ENCODE data around the gene GRAMD4.

GRCh38 chr22:46671824-46672432, 51.7 kb downstream of the GRAMD4 start:
- TF ChIP-seq CTCF (conservative IDR thresholded peaks at IDR 0.05; ENCODE audit: low read depth, low read length), result no peak
- no peak for TF ChIP-seq EZH2phosphoT487 (IDR thresholded peaks at IDR 0.05; ENCODE audit: borderline replicate concordance, low read length)
- TF ChIP-seq EZH2 (IDR thresholded peaks at IDR 0.05; ENCODE audit: low read length, unreplicated experiment), result no peak
